HG02973 (cell line): ENCODE results near the gene SMAD9.

Source experiments
- ATAC-seq: cut with Tn5 transposase; IDR thresholded peaks from one replicate; pipeline ENCODE4 v1.9.1; 2021; ENCODE audit warnings: moderate library complexity; ENCODE audit not compliant: unreplicated experiment

The SMAD9 gene

DNA sequence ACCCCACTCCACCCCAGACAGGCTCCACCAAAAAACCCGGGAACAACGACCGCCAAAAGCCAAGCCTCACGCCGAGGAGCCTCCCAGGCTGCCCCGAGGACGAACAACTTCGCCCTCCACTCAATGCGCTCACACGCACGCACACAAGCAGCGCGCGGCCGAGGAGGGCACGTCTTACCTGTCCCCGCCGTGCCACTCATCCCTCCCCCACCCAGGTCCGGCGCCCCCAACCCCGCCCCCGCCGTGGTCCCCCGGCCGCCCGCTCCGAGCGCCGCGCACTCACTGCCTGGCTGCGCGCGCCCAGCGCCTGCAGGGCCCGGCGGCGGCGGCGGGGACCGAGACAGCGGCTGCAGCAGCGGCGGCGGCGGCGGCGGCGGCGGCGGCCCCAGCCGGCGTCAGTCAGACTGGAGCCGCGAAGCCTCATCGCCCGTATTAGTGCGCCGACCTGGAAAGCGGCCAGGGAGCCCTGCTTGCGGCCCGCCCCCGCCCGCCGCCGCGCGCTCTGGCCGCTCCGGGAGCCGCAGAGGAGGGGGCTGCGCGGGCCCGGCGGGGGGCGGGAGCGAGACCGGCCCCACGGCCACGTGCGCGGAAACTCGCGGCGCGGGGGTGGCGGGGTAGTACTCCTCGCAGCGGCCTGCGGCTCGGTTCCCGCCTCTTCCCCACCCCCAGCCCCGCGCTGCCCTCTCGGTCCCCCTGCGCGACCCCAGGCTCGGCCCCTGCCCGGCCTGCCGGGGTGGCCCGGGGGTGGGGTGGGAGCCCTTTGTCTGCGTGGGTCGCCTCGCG lies at the start of gene SMAD9:
SMAD9 (minus strand) TSS at position 406 of the 783 bp plus-strand sequence. CDS start 40,549 bp downstream, outside the sequence.
- peak; percentile 63 for ATAC-seq

DNA sequence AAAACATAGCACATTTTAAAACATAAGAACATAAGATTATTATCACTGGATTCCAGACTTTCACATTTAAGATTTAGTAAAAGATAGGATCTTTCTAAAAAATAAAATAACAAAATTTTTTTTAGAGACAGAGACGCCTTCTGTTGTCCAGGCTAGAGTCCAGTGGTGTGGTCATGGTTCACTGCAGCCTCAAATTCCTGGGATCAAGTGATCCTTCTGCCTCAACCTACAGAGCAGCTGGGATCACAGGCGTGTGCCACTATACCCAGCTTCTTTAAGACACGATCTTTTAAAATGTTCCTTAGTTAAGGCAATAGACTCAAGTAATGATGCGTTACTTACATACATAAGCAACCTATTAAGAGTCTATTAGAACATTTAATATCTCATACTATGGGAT lies 46.4 kb upstream of the SMAD9 start:
- no peak for ATAC-seq

GRCh38 chr13:36965767-36966166 lies 45.7 kb upstream of the SMAD9 start:
- ATAC-seq = no peak

DNA sequence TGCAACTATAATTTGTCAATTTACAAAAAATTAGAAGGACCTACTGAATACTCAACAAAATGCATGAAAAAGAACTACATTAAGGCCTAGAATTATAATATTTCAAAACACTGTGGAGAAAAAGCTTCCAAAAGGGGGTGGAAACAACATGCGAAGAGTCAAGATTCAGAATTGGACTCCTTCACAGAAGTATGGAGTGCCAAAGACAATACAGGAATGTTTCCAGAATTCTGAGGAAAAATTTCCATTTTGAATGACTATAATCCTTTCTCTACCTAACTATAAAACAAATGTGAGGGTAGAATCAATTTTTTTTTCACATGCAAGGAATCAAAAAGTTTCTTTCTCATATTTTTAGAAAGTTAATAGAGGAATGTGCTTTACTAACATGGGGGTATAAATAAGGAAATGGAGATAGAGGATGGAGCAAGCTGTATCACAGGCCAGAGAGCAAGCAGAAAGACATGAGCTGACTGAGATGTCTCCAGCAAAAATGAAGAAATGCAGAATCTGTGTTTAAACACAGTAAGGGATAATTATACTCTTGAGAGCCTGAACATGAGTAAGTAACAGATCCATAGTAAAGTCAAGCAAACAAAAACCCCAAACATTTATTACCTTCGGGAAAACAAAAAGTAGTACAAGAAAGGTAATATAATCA lies 39.5 kb upstream of the SMAD9 start:
- no peak for ATAC-seq

GRCh38 chr13:36954542-36954941 lies 34.5 kb upstream of the SMAD9 start:
- ATAC-seq = no peak

GRCh38 chr13:36950920-36951319 lies 30.9 kb upstream of the SMAD9 start:
- no peak for ATAC-seq

DNA sequence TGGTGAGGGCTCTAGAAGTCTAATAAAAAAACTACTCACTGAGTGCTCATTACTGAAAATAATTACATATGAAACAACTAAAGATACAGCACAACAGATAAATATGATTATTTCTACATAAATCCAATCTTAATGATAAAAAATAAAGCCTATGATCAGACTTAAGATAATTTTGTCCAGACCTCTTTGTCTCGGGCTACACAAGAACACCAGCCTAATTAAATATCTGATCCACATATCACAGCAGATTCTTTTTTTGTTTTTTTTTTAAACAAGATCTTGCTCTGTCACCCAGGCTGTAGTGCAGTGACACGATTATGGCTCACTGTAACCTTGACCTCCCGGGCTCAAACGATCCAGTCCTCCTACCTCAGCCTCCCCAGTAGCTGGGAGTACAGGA lies 30.3 kb upstream of the SMAD9 start:
- ATAC-seq = no peak

DNA sequence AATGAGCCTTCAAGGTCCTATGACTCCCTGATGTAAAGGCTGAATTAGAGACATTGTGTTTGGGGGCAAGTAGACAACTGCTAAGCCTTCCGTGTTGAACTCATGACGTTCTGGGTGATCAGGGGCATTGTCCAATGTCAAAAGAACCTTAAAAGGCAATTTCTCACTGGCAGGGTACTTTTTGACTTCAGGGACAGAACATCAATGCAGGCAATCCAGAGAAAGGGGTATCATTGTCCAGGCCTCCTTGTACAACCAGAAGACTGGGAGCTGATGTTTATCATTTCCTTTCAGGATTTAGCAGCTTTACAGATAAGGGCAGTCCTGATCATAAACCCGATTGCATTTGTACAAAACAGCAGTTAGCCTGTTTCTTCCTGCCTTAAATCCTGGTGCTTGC lies 25.0 kb upstream of the SMAD9 start:
- no peak for ATAC-seq

GRCh38 chr13:36925603-36926002 lies 5.6 kb upstream of the SMAD9 start:
- no peak for ATAC-seq

DNA sequence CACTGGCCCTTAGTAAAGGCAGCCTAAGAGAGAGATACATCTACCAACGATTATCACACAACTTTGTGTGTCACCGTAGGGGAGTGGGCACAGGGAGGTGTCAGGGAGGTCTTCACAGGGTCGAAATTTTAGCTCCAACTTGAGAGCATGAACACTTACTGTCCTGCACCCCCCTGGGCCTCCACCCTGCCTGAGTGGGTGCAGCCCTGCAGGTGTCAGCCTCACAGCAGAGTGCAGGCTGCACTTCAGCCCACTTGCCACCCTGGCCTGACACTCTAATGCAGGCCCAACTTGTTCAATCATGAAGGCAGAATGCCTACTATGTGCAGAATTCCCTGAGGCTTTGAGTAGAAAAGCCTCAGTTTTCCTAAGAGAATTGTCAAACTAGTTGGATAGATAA lies 4.0 kb upstream of the SMAD9 start:
- no peak for ATAC-seq

- no peak for ATAC-seq
Observed at GRCh38 chr13:36921631-36922301, 1.7 kb upstream of the SMAD9 start.

- no peak for ATAC-seq
Observed at GRCh38 chr13:36920616-36921185, 663 bp upstream of the SMAD9 start.

- no peak for ATAC-seq
Observed at GRCh38 chr13:36919171-36919832, 736 bp downstream of the SMAD9 start.

- no peak for ATAC-seq
Observed at GRCh38 chr13:36918246-36919131, 1.5 kb downstream of the SMAD9 start.

GRCh38 chr13:36917311-36917710 lies 2.7 kb downstream of the SMAD9 start:
- ATAC-seq = no peak

DNA sequence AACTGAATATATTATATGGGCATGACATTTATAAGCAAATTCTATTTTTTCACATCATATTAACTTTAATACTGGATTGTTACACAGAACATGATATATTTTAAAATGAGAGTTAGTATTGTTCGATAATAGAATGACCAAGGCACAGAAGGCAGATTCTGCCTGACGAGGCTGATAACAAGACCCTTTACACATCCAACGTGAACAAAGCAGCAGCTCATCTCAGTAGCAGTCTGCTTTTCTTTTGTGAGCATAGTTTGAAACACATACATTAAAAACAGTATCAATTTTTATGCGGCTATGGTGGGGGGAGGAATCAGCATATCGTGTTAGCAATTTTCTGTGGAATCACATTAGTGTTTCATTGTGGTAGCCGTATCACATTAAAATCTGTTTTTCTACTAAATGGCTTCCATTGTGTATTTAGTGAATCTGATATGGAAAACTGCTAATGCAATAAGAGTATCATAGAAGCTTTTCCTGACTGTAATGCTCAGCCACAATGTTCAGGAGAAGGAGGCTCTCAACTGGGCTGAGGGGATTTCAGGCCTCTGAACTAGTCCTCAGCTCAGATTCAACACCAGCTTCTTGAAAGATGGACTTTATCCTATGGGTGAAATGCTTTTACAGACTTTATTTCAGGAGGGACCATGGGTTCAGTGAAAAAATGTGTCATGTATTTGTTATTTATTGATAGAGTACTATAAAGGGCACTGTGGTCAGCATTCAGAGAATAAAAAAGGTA lies 4.0 kb downstream of the SMAD9 start:
- ATAC-seq = no peak

- no peak for ATAC-seq
Observed at GRCh38 chr13:36915106-36915505, 4.9 kb downstream of the SMAD9 start.

GRCh38 chr13:36914648-36915047 lies 5.4 kb downstream of the SMAD9 start:
- no peak for ATAC-seq

DNA sequence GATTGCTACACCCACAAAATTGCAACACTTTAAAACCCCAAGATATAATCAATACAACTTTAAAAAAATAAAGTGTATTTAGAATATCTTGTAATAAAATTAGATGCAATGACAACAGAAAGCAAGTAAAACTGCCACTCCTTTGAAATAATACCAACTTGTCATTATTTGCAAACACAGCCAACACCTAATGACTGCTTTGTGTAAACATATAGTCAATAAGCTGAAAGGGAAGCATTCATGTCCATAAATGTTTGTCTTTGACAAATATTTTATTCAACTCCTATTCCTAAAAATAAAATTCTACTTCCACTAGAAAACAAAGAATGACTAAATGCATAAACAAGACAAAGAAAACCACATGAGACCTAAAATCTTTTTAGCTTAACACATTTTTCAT lies 6.6 kb downstream of the SMAD9 start:
- no peak for ATAC-seq
